CD4-positive, alpha-beta memory T cell (primary cell): Measurements from ENCODE around the gene RALGAPA2. TPM values are rescaled to one million over a fixed set of nuclear protein-coding genes. Genes with fewer than 3 reads are reported as not detected.

Experiments used
- CTCF ChIA-PET: fragments of 350-600 bp; sonication (Branson Sonifier 250); formaldehyde crosslinking; loops from one replicate; lab custom pipeline; 2021; ENCODE audit warnings: inconsistent platforms; ENCODE audit not compliant: partially characterized antibody; lab: Charles Lee
- POLR2A ChIA-PET: fragments of 350-600 bp; sonication (Branson Sonifier 250); formaldehyde crosslinking; loops from one replicate; lab custom pipeline; 2021; ENCODE audit not compliant: partially characterized antibody; lab: Charles Lee
- DNase-seq, 5 donors: peaks; one replicate each; pipeline versions ENCODE4 v3.0.0 to v3.0.0-alpha.2; 2020 to 2022; ENCODE audit warnings: mixed read lengths in 1 of 5
- H3K27ac ChIP-seq: one replicate; pipeline ENCODE4 v1.7.0; 2013; ENCODE audit warnings: low read depth, low read length
- H3K27me3 ChIP-seq: 2 replicates; pipeline ENCODE4 v1.7.0; 2013; ENCODE audit warnings: mild to moderate bottlenecking, low read length, moderate library complexity; ENCODE audit not compliant: insufficient read depth
- H3K36me3 ChIP-seq: 2 replicates; pipeline ENCODE4 v1.7.0; 2013; ENCODE audit warnings: mild to moderate bottlenecking, low read length, moderate library complexity; ENCODE audit not compliant: insufficient read depth
- H3K4me1 ChIP-seq: 2 replicates; pipeline ENCODE4 v1.7.0; 2013; ENCODE audit warnings: mild to moderate bottlenecking, low read length, moderate library complexity; ENCODE audit not compliant: insufficient read depth
- H3K4me3 ChIP-seq, 2 donors: one replicate each; pipeline ENCODE4 v1.7.0; 2013; ENCODE audit warnings: low read length in 2 of 2, mild to moderate bottlenecking in 1 of 2
- H3K9me3 ChIP-seq, 2 donors: one replicate each; pipeline ENCODE4 v1.7.0; 2013; ENCODE audit warnings: low read length in 2 of 2, control low read depth in 1 of 2; ENCODE audit not compliant: control insufficient read depth in 1 of 2
- H3K27ac Mint-ChIP-seq, 7 donors: one replicate each; pipeline ENCODE4 v1.8.0; 2020 to 2021; ENCODE audit warnings: mixed read lengths in 7 of 7, mild to moderate bottlenecking in 6 of 7, inconsistent platforms in 3 of 7, moderate library complexity in 3 of 7
- H3K27me3 Mint-ChIP-seq, 2 donors: one replicate each; pipeline ENCODE4 v1.8.0; 2020 to 2021; ENCODE audit warnings: mixed read lengths in 2 of 2
- H3K36me3 Mint-ChIP-seq, 2 donors: one replicate each; pipeline ENCODE4 v1.8.0; 2020 to 2021; ENCODE audit warnings: mixed read lengths in 2 of 2, inconsistent platforms in 1 of 2, mild to moderate bottlenecking in 1 of 2
- H3K4me1 Mint-ChIP-seq, 4 donors: one replicate each; pipeline ENCODE4 v1.8.0; 2020 to 2021; ENCODE audit warnings: mixed read lengths in 4 of 4, mild to moderate bottlenecking in 1 of 4
- H3K4me3 Mint-ChIP-seq, 8 donors: one replicate each; pipeline ENCODE4 v1.8.0; 2020 to 2021; ENCODE audit warnings: mixed read lengths in 8 of 8, mild to moderate bottlenecking in 7 of 8, moderate library complexity in 6 of 8, inconsistent platforms in 3 of 8
- H3K9me3 Mint-ChIP-seq, 8 donors: one replicate each; pipeline ENCODE4 v1.8.0; 2020 to 2021; ENCODE audit warnings: mixed read lengths in 8 of 8, mild to moderate bottlenecking in 5 of 8, inconsistent platforms in 3 of 8, moderate library complexity in 1 of 8
- intact Hi-C: fragments of 100-400 bp; cut with micrococcal nuclease; formaldehyde crosslinking; loops from one replicate; pipeline ENCODE4 v1.15.1; 2023
- polyA plus RNA-seq, 2 donors: library from polyadenylated mRNA; unstranded; fragments of 300-500 nt; fragmentation: Illumina TruSeq; gene quantifications; one replicate each; pipeline ENCODE4 v1.2.3, GENCODE V29; 2021
- total RNA-seq, 2 experiments: library from RNA; stranded (reverse); gene quantifications; one replicate each; pipeline ENCODE4 v1.2.3, GENCODE V29; 2021

Gene RALGAPA2
- total and polyA plus RNA-seq, 4 experiments from 2014 or later, result 1.6 to 36.3 (median 21.5) TPM

DNA sequence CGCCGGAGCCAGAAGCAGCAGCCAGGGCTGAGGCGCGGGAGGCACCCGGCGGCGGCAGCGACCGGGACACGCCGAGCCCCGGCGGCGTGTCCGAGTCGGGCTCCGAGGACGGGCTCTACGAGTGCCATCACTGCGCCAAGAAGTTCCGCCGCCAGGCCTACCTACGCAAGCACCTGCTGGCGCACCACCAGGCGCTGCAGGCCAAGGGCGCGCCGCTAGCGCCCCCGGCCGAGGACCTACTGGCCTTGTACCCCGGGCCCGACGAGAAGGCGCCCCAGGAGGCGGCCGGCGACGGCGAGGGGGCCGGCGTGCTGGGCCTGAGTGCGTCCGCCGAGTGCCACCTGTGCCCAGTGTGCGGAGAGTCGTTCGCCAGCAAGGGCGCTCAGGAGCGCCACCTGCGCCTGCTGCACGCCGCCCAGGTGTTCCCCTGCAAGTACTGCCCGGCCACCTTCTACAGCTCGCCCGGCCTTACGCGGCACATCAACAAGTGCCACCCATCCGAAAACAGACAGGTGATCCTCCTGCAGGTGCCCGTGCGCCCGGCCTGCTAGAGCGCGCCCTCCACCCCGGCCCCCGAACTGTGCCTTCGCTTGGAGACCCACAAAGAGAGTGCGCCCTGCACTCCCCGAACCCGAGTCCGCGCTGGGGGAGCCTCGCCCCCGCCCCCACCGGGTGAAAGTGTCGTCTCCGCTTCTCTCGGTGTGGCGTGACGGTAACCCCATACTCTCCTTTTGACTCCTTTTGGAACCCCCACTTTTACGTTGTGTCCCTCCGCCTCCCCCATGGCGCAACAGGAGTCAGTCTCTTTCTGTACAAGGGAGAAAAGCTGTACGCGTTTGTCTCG lies 343.0 kb downstream of the RALGAPA2 start:
- H3K9me3 ChIP-seq, result no peaks in the 10 kb centered on the region
- H3K27ac ChIP-seq, result no peak overlapping the region
- peaks cover 40 to 44% of the 10 kb centered on the region in 2 donors for H3K27me3 Mint-ChIP-seq
- ChIA-PET CTCF (no interaction called here), POLR2A (no interaction called here)
- no peaks in the 10 kb centered on the region for H3K36me3 Mint-ChIP-seq
- H3K4me3 Mint-ChIP-seq, result peak overlapping the region in 7 of 8 donors; percentile 49 to 78 (median 70)
- no peak overlapping the region for H3K4me3 ChIP-seq
- H3K4me1 ChIP-seq, result no peaks in the 10 kb centered on the region
- H3K4me1 Mint-ChIP-seq, result peaks cover 4 to 23% (median 8%) of the 10 kb centered on the region in 4 donors
- H3K27me3 ChIP-seq, result no peaks in the 10 kb centered on the region
- intact Hi-C loops, result no loop called here
- no peak for DNase-seq
- H3K36me3 ChIP-seq, result no peaks in the 10 kb centered on the region
- H3K9me3 Mint-ChIP-seq, result peaks cover 0 to 2% (median 0%) of the 10 kb centered on the region in 8 donors
- no peak overlapping the region for H3K27ac Mint-ChIP-seq

DNA sequence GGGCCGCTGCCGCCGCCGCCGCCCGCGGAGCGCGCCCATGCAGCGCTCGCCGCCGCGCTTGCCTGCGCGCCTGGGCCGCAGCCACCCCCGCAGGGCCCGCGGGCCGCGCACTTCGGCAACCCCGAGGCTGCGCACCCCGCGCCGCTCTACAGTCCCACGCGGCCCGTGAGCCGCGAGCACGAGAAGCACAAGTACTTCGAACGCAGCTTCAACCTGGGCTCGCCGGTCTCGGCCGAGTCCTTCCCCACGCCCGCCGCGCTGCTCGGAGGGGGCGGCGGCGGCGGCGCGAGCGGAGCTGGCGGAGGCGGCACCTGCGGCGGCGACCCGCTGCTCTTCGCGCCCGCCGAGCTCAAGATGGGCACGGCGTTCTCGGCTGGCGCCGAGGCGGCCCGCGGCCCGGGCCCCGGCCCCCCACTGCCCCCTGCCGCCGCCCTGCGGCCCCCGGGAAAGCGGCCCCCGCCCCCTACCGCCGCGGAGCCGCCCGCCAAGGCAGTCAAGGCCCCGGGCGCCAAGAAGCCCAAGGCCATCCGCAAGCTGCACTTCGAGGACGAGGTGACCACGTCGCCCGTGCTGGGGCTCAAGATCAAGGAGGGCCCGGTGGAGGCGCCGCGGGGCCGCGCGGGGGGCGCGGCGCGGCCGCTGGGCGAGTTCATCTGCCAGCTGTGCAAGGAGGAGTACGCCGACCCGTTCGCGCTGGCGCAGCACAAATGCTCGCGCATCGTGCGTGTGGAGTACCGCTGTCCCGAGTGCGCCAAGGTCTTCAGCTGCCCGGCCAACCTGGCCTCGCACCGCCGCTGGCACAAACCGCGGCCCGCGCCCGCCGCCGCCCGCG lies 343.8 kb downstream of the RALGAPA2 start:
- Mint-ChIP-seq H3K27me3 (peaks cover 37 to 39% of the 10 kb centered on the region in 2 donors), H3K4me1 (peaks cover 4 to 29% (median 8%) of the 10 kb centered on the region in 4 donors), H3K9me3 (peaks cover 0 to 2% (median 0%) of the 10 kb centered on the region in 8 donors), H3K4me3 (no peak overlapping the region), H3K27ac (no peak overlapping the region), H3K36me3 (no peaks in the 10 kb centered on the region)
- POLR2A ChIA-PET, result no interaction called here
- H3K9me3 ChIP-seq, result no peaks in the 10 kb centered on the region
- H3K27ac ChIP-seq, result no peak overlapping the region
- CTCF ChIA-PET, result no interaction called here
- no peak for DNase-seq
- H3K4me1 ChIP-seq, result no peaks in the 10 kb centered on the region
- no peak overlapping the region for H3K4me3 ChIP-seq
- H3K27me3 ChIP-seq, result no peaks in the 10 kb centered on the region
- H3K36me3 ChIP-seq, result no peaks in the 10 kb centered on the region
- intact Hi-C loops, result no loop called here

DNA sequence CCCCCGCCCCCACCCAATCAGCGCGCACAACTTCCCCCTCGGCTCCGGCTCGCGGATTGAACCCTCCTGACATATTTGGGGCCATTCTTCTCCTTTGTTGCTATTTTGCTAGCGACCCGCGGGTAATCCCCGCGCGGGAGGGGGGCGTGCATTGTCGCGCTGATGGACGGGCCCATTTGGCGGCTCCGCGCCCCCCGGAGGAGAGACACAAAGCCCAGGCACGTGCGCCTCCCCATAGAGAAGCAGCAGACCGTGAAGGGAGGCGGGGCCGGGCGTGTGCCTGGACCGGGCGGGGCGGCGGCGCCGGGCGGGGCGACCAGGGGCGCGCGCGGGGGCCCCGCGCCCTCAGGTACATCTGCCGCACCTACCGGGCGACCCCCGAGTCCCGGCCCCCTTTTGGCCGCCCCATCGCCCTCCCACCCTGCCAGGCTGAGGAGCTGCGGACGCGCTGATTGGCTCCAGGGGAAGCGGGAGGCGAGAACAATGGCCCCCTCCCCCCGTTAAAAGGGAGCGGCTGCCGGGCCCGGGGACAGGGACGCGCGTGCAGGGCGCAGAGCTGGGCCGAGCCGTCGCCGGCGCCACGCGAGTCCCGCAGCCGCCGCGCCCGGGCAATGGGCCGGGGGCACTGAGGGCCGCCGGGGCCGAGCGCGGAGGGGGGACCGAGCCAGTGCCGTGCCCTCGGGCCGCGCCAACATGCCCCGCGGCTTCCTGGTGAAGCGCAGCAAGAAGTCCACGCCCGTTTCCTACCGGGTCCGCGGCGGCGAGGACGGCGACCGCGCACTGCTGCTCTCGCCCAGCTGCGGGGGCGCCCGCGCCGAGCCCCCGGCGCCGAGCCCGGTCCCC lies 344.6 kb downstream of the RALGAPA2 start, which contains the start of gene INSM1:
TSS of gene INSM1 (plus strand) at position 530 of the 843 bp plus-strand sequence. CDS start at position 694, 164 bp downstream.
- ChIA-PET CTCF (no interaction called here), POLR2A (no interaction called here)
- peaks cover 0 to 2% (median 0%) of the 10 kb centered on the region in 8 donors for H3K9me3 Mint-ChIP-seq
- H3K9me3 ChIP-seq, result no peaks in the 10 kb centered on the region
- H3K4me3 Mint-ChIP-seq, result peak within 1 kb of the TSS in 1 of 8 donors; percentile 63
- no peaks in the 10 kb centered on the region for H3K36me3 ChIP-seq
- no peaks in the 10 kb centered on the region for H3K36me3 Mint-ChIP-seq
- no peaks in the 10 kb centered on the region for H3K27me3 ChIP-seq
- DNase-seq, result no peak
- no peaks in the 10 kb centered on the region for H3K4me1 ChIP-seq
- H3K27ac ChIP-seq, result no peak within 1 kb of the TSS
- no peak within 1 kb of the TSS for H3K27ac Mint-ChIP-seq
- peaks cover 42% of the 10 kb centered on the region in 2 donors for H3K27me3 Mint-ChIP-seq
- H3K4me1 Mint-ChIP-seq, result peaks cover 4 to 29% (median 8%) of the 10 kb centered on the region in 4 donors
- intact Hi-C loops, result no loop called here
- no peak within 1 kb of the TSS for H3K4me3 ChIP-seq

DNA sequence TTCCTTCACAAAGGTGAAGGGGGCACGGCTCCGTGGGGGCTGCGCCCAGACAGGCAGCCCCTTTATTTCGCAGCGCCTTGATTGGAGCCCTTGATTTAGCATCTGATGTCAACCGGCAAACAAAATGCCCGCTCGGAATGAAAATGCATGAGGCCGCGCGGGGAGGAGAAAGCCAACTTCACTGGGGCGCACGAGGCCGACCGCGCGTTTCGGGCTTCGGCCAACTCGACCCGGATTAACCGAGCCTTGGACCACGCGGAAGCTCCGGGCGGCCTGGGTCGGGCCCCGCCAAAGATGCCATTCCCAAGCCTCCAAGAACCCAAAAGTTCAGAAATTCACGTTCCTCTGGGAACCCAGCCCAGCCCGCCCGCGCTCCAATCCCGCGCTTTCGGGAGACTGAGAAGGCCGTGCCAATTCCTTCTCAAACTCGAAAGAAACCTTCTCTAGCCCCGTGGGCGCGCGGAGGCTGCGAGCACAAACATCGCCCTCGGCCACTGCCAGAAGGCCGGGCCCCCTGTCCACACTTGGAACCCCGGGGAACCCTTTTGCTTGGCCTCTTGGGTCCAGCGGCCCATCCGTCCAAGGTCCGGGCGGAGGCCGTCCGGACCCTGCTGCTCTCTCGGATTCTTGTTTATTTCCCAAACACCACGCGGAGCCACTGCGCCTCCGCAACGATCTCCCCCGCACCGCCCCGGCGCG lies 345.4 kb downstream of the RALGAPA2 start:
- peaks cover 41 to 46% of the 10 kb centered on the region in 2 donors for H3K27me3 Mint-ChIP-seq

DNA sequence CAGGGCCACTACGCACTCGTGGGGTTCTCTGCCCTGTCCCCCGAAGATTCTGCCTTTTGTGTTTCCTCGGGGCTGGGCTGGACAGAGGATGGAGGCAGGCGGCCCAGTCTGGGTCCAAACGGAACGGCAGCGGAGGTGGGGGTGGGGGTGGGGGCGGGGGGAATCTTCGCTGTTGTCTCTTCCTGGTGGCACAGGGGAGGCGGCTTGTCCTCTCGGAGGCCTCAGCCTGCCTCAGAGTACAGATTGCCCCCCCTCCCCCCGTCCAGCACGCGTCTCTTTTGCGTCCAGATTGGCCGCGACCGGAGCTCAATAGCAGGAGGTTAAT lies 345.9 kb downstream of the RALGAPA2 start:
- Mint-ChIP-seq H3K9me3 (peaks cover 0 to 2% (median 0%) of the 10 kb centered on the region in 8 donors), H3K4me1 (peaks cover 5 to 29% (median 9%) of the 10 kb centered on the region in 4 donors), H3K4me3 (peak overlapping the region in 3 of 8 donors; percentile 50 to 57 (median 55)), H3K27ac (no peak overlapping the region), H3K36me3 (no peaks in the 10 kb centered on the region), H3K27me3 (peaks cover 42 to 44% of the 10 kb centered on the region in 2 donors)
- no peak overlapping the region for H3K4me3 ChIP-seq
- H3K9me3 ChIP-seq, result no peaks in the 10 kb centered on the region
- no peaks in the 10 kb centered on the region for H3K4me1 ChIP-seq
- H3K27ac ChIP-seq, result no peak overlapping the region
- intact Hi-C loops, result no loop called here
- ChIA-PET CTCF (no interaction called here), POLR2A (no interaction called here)
- H3K27me3 ChIP-seq, result no peaks in the 10 kb centered on the region
- no peak for DNase-seq
- no peaks in the 10 kb centered on the region for H3K36me3 ChIP-seq

More for the DNA sequence above, 345.4 kb downstream of the RALGAPA2 start:
- Histone ChIP-seq H3K27me3 (no peaks in the 10 kb centered on the region), H3K27ac (no peak overlapping the region), H3K9me3 (no peaks in the 10 kb centered on the region), H3K4me3 (no peak overlapping the region), H3K36me3 (no peaks in the 10 kb centered on the region), H3K4me1 (no peaks in the 10 kb centered on the region)
- peak overlapping the region in 1 of 8 donors; percentile 13 for H3K4me3 Mint-ChIP-seq
- intact Hi-C loops, result no loop called here
- ChIA-PET POLR2A (no interaction called here), CTCF (no interaction called here)
- no peaks in the 10 kb centered on the region for H3K36me3 Mint-ChIP-seq
- peaks cover 5 to 29% (median 9%) of the 10 kb centered on the region in 4 donors for H3K4me1 Mint-ChIP-seq
- no peak for DNase-seq
- H3K9me3 Mint-ChIP-seq, result peaks cover 0 to 2% (median 0%) of the 10 kb centered on the region in 8 donors
- H3K27ac Mint-ChIP-seq, result no peak overlapping the region

DNA sequence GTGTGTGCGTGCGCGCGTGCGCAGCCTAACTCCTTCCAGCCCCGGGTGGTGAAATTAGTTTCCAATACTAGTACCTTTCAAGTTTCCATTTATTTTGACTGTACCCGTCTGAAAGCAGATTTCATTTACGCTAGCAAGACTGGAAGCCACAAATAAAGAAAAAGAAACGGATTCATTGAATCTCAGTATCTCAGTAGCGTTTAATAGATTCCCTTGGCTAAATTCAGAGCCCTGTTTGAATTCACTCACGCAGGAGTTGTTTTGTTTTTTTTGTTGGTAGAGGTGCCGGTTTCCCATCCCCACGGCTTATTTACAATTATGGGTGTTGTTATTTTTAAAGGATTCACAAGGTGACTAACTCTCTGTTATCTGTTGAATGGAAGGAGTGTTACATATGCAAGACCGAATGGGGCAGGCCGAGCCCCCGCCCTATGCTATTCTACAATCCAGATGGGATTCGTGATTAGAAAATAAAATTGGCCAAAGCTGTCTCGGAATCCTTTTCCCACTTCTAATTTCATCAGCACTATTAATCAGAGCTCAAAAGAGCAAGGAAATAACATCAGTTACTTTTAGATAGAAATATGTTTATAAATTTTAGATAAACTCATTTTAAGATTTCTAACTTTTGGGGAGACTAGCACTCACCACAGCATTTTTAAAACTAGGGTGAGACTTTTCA lies 346.8 kb downstream of the RALGAPA2 start:
- Mint-ChIP-seq H3K9me3 (peaks cover 0 to 2% (median 0%) of the 10 kb centered on the region in 8 donors), H3K27ac (no peak overlapping the region), H3K4me3 (peak overlapping the region in 1 of 8 donors; percentile 25), H3K4me1 (peaks cover 7 to 32% (median 12%) of the 10 kb centered on the region in 4 donors), H3K27me3 (peaks cover 42% of the 10 kb centered on the region in 2 donors), H3K36me3 (no peaks in the 10 kb centered on the region)
- Histone ChIP-seq H3K9me3 (no peaks in the 10 kb centered on the region), H3K27me3 (peaks cover 3% of the 10 kb centered on the region), H3K36me3 (no peaks in the 10 kb centered on the region), H3K4me3 (no peak overlapping the region), H3K27ac (no peak overlapping the region), H3K4me1 (peaks cover 2% of the 10 kb centered on the region)
- CTCF ChIA-PET, result no interaction called here
- POLR2A ChIA-PET, result no interaction called here
- intact Hi-C loops, result no loop called here
- no peak for DNase-seq
